Activated CD4-positive, alpha-beta T cell treated with anti-CD3 and anti-CD28 coated beads, Interleukin-2, amount 50 U/mL, for 16 hours (primary cell): Measurements from ENCODE around the gene MARCHF6.

Experiments used
- DNase-seq: peaks from one replicate; pipeline ENCODE4 v3.0.0-alpha.2; 2020

MARCHF6 gene

DNA sequence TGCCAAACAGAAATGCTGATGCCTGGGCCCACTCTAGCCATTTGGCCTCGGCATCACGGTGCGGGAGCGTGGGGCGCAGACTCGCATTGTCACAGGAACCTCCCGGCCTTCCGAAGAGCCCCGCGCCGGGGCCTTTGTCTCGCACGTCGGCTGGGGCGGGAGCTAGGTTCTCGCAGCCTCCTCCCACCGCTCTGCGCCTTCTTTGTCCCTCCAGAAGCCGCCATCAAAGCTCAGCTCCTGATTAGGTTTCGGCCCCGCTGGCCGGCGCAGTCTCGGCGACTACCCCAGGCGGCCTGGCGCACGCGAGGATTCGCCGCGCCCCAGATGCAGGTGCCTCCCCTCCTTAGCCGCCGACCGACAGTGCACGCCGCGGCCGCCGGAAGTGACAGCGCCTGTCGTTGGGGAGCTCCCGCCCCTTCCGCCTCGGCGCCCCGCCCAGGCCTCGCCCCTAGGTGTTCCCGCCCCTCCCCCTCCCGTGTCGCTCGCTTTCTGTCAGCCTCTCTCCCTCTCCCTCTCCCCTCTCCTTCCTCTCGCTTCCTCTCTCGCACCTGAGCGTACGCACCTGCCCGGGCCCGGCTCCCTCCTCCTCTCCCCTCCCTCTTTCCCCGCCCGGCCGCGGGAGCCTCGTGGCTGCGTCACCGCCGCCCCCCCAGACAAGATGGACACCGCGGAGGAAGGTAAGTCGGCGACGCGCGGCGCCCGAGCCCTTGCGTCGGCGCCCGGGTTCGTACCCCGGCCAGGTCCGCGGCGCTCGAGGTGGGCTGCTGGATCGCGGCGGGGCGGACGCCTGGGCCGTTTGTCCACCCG is at the start of gene MARCHF6:
Gene MARCHF6 (plus strand): TSS at position 455 of the 807 bp plus-strand sequence. CDS start 204 bp downstream, at position 659.
- peak; percentile 95 for DNase-seq

DNA sequence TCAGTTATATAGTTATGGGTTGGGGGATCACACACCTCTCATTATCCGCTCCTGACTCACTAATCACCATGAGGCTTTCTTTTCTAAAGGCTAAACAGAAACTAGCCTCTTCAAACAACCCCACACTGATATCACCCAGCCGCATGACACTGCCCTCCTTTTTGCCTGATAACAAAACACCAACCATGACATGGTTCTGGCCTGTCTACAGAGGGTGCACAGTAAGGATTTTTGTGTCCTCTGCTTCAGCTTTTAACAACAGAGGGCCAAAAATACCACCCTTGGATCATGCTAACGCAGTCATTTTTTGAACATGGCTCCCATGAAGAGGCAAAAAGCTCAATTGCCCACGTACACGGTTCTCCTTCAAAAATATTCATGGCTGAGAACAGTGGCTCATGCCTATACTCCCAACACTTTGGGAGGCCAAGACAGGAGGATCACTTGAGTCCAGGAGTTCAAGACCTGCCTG is 49.8 kb upstream of the MARCHF6 start:
- DNase-seq: no peak

- DNase-seq: no peak
Observed at GRCh38 chr5:10304932-10305331, 48.6 kb upstream of the MARCHF6 start.

- no peak for DNase-seq
Observed at GRCh38 chr5:10306114-10306513, 47.4 kb upstream of the MARCHF6 start.

- no peak for DNase-seq
Observed at GRCh38 chr5:10306806-10307205, 46.7 kb upstream of the MARCHF6 start.

DNA sequence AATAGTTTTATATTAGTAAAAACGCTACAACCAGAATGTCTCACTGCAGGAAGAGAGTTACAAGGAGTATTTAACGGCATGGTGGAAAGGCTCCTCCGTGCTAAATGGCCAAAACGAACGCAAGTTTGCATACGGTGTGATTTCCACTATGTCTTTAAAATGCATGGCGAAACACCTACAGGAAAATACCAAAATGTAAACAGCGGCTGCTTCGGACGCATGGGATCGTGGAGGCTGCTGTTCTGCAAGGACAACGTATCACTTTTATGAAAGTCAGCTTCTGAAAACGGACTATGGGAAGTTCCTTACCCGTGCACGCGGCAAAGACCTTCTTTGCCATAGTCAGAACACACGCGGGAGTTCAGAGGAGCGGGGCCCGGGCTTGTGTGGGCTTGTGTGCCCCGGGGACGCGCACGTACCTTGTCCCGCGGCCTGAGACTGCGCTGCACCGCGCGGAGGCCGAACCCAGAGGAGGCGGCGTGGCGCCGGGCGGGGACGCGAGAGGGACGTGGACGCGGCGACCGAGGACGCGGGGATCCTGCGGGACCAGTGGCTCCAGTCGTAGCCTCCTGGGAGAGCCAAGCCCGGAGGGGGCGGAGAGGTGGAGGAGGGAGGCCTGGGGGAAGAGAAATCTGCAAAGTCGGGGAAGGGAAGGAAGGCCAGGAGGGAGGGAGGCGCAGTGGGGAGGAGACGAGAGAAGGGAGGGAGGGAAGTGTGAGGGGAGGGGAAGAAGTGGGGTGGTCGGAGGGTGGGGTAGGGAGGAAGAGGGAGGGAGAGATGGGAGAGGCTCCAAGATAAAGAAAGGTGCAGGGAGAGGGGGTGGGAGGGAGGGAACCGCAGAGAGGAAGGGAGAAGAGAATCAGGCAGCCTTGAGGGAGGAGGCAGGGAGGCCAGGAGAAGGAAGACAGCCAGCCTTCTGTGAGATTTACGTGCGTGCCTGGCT is 46.0 kb upstream of the MARCHF6 start, which contains the start of gene CMBL:
Gene CMBL (minus strand): TSS at position 697 of the 943 bp plus-strand sequence. CDS start 17,140 bp downstream, outside the sequence.
- DNase-seq: peak; percentile 12

GRCh38 chr5:10308844-10309243 is 44.7 kb upstream of the MARCHF6 start:
- DNase-seq: no peak

- no peak for DNase-seq
Observed at GRCh38 chr5:10310066-10310779, 43.3 kb upstream of the MARCHF6 start.

- peak; percentile 47 for DNase-seq
Observed at GRCh38 chr5:10310835-10311570, 42.5 kb upstream of the MARCHF6 start.

DNA sequence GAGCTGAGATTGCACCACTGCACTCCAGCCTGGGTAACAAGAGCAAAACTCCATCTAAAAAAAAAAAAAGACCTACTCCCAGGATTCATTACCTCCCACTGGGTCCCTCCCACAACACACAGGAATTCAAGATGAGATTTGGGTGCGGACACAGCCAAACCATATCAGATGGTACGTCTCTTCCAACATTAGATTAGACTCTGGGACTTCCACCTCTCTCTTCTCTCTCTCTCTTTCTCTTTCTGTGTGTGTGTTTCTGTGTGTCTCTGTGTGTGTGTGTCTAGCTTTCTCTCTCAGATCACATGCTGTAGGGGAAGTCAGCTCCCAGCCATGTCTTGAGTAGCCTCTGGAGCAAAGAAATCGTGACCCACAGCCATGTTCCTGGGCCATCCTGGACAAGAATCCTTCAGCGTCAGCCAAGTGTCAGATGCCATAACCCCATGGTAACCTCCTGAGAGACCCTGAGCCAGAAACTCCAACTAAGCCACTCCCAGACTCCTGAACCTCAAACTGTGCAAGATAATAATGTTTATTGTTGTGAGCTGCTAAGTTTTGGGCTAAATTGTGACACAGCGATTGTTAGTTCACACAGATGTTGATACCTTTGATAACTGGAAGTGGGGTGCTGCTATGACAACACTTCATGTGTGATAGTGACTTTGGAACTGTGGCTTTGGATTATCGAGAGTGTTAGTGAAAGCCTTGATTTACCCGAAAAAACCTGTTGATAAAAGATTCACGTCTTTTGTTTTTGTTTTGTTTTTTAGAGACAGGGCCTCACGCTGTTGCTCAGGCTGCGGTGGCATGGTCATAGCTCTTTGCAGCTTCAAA is 41.7 kb upstream of the MARCHF6 start:
- DNase-seq: no peak

DNA sequence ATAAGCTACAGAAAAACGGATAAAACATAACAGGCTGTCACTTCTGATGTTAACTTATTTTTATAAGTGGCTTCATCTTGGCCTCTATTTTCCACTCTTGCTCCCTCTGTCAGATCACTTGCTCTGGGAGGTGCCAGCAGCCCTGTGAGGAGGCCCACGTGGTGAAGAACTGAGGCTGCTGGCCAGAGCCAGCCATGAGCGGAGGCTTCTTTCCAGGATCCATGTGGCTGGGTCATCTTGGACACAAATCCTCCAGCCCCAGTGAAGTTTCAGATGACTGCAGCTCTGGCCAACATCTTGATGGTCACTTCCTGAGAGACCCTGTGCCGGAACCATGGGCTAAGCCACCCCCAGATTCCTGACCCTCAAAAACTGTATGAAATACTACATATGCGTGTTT is 38.3 kb upstream of the MARCHF6 start:
- no peak for DNase-seq

- DNase-seq: no peak
Observed at GRCh38 chr5:10315824-10316509, 37.5 kb upstream of the MARCHF6 start.

- DNase-seq: peak; percentile 43
Observed at GRCh38 chr5:10317825-10318682, 35.4 kb upstream of the MARCHF6 start.

GRCh38 chr5:10319202-10319851 is 34.2 kb upstream of the MARCHF6 start:
- no peak for DNase-seq

DNA sequence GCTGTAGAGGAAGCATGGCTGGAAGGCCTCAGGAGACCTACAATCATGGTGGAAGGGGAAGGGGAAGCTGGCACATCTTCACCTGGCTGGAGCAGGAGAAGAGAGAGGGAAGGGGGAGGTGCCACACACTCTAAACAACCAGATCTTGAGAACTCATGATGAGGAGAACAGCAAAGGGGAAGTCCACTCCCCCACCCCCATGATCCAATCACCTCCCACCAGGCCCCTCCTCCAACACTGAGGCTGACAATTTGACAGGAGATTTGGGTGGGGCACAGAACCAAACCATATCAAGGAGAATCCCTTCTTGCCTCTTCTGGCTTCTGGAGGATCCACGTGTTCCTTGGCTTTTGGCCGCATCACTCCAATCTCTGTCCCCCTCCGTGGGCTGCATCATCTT is 32.7 kb upstream of the MARCHF6 start:
- no peak for DNase-seq

DNA sequence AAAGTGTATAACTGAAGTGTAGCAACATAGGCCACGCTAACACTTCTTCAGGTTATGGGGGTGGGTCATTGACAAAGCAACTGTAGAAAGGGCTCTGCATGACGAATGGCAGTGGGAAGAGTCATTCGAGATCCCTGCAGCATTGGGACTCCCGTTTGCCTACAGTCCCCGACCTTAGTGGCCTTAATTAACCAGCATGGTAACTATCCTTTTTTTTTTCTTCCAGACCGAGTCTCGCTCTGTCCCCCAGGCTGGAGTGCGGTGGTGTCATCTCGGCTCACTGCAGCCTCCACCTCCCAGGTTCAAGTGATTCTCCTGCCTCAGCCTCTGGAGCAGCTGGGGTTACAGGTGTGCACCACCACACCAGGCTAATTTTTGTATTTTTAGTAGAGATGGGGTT is 31.6 kb upstream of the MARCHF6 start:
- DNase-seq: no peak

DNA sequence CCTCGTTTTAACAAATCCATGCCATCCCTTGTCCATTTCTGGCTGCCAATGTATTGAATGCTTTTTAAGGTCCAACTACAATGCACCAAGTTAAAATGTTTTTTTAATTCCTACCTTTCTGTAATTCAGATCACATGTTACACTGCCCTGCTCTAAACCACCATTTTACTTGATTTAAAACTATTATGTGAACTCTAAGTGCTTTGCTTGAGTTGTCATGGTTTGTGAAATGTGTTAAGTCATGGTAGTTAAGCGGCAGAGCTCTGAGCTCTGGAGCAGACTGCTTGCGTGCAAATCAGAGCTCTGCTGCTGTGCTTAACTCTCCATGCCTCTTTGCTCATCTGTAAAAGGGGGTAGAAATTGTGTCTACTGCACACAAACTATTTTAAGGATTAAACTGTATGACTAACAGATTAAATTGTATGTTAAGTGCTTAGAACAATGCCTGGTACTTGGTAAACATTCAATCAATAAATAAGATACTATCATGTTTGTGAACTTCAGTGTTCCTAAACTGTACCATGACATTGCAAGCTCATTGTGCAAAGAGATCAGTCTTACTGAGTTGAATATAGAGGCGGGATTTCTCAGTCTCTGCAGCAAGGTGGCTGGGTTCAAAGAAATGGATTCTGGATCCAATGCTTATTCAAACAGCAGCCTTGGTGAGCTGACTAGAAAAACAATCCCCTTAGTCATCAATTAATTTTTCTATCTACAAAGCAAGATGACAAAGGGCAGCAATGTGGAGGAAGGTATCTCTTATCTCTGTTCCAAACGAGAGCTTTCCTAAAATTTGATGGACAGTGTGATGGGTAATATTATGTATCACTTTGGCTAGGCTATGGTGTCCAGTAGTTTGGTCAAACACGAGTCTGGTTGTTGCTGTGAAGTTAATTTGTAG is 29.7 kb upstream of the MARCHF6 start:
- DNase-seq: no peak
